Measurements from ENCODE around the gene SLC7A5.
"Not testable (repeated sequence)": the region's sequence is repeated elsewhere in the genome, so short reads cannot be mapped to it uniquely, and the experiment has no call there.

SLC7A5 gene

DNA sequence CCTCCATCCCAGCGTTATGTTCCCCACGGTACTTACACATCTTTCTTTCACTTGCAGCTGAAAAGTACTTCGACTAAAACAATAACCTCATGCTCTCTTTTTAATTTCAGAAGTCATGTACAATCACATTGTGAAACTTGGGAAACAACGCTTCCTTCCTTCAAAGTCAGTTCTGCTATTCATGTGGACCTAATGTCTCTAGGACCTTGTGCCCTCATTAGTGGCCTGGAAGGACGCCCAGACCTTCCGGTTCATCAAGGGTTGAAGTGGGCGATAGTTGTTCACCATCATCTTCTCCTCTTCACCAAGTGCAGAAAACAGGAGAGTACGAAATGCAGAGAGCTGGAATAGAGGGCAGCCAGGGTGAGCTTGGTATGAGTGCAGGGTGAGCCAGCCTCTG is 18.6 kb upstream of the SLC7A5 start:
- not testable (repeated sequence) for DNase-seq

DNA sequence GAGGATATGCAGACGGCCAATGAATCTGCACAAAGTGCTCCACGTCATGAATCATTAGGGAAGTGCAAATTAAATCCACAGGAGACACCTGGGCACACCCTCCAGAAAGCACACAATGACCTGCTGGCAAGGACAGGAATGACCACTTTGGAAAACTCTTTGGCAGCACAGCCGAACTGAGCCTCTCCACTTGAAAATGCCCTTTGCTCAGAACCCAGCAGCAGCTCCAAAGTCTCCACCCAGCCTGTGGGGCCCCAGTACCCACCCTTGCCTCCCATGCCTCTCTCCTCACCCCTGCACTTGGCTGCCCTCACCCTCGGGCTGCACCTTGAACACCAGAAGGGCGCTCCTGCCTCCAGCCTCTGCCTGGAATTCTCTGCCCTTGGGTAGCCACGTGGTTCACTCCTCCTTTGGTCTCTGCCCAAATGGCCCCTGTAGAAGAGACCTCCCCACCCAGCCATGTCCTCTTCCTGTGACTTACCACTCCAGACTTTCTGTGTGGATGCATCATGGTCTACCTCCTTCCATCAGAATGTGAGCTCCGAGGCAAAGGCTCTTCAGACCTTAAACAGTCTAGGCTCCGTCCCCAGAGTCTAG is 16.2 kb upstream of the SLC7A5 start:
- not testable (repeated sequence) for DNase-seq

DNA sequence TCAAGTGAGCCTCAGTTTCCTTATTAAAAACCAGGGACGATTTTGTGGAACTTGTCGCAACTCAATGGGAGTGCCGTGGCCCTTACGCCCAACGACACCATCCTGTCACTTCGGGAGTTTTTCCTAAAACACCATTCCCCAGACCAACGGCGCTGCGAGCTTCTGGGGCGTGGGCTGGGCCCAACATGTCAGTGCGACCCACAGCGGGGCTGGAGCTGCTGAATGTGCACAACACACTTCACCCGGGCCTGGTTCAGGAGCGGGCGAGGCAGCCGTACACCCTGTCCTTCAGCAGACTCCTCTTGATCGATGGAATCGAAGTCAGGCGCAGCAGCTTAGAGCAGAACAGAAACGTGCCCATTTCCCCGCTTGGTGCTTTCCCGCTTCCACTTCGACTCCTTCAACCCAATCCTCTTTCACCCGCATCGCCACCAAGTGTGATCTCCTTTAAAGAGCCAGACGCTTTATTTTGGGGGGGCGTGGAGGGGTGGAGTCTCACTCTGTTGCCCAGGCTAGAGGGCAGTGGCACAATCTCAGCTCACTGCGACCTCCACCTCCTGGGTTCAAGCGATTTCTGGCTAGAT is 13.2 kb upstream of the SLC7A5 start:
- no peak for DNase-seq

DNA sequence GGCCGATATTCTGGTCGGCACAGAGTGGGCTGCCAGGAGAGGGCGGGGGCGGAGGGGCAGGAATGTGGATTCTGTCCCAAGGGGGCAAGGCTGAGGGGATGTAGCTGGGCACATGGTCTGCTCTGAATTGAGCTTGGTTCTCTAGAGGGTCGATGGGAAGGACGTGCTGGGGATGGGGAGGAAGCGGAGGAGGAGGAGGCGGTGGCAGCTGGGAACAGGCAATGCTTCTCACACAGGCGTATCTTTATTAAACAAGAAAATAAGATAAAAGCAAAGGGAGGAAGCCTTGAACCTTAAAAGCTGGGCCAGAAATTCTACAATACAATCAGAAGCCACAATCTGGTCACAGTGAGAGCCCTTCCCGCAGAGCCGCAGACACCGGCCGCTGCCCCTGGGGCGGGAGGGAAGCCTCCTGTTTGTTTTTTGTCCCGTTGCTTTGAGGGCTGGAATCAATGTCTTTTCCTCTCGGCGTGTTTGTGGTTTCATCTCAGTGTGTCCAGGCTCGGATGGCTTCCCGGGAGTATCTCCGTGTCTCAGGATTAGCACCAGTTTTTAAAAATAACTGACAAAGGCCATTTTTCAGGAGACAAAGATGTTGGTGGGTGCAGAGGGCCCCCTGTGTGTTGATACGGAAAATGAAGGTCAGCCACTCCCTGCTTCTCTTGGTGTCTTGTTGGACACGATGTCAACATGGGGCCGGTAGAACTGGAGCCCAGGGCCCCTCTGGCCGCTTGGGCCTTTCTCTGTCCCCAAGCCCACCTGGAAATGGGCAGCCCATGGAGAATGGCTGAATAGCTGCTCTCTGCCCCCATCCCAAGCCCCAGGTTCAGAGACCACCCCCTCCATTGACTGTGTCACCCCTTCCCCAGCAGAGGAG is 12.3 kb upstream of the SLC7A5 start:
- no peak for DNase-seq

DNA sequence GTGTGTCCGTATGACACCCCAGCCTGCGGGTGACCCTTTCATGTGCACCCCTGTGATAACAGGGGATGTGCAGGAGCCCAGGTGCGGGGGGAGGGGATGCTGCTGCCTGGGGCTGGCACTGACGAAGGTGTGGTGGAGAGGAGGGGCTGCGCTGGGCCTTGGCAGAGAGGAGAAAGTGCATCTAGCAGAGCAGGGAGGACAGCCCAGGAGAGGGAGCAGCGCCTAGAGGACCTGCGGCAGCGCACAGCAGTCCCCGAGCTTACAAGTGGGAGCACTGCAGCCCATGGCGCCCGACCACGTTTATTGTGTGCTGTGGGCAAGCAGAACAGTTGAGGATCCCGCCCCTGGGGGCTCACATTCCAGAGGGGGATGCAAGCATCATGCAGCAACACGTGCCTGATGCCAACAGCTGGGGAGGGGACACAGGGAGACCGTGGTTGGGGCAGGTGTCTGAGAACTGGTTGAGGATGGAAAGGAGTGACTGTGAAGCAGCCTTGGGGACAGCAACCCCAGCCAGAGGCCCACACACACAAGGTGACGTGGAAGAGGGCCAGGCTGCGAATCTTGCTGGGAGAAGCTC is 10.9 kb upstream of the SLC7A5 start:
- DNase-seq: no peak

DNA sequence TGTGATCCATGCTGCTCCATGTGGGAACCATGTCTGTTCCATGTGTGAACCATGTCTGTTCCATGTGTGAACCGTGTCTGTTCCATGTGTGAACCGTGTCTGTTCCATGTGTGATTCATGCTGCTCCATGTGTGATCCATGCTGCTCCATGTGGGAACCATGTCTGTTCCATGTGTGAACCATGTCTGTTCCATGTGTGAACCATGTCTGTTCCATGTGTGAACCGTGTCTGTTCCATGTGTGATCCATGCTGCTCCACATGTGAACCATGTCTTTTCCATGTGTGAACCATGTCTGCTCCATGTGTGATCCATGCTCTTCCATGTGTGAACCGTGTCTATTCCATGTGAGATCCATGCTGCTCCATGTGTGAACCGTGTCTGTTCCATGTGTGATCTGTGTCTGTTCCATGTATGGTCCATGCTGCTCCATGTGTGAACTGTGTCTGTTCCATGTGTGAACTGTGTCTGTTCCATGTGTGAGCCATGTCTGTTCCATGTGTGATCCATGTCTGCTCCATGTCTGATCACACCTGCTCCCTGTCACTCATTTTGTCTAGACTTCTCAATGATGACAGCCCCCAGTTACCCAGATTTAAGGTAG is 10.2 kb upstream of the SLC7A5 start:
- not testable (repeated sequence) for DNase-seq

DNA sequence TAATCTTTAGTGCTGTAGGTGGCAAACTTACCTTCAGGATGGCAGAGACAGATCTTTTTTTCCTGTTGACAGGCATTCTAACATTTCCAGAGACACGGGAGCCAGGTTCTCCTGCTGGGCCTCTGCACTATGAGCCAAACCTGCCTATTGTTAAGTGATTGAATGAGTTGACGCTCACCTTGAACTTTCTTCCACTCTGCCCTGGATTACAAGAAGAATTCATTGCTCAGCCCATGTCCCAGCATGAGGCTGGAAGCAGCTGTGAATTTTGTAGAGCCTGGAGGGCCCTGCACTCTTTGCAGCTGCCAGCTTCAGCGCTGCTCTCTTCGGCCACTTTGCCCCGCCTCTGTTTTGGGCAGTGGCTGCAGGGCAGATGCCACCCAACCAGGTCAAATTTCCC is 9.4 kb upstream of the SLC7A5 start:
- no peak for DNase-seq

DNA sequence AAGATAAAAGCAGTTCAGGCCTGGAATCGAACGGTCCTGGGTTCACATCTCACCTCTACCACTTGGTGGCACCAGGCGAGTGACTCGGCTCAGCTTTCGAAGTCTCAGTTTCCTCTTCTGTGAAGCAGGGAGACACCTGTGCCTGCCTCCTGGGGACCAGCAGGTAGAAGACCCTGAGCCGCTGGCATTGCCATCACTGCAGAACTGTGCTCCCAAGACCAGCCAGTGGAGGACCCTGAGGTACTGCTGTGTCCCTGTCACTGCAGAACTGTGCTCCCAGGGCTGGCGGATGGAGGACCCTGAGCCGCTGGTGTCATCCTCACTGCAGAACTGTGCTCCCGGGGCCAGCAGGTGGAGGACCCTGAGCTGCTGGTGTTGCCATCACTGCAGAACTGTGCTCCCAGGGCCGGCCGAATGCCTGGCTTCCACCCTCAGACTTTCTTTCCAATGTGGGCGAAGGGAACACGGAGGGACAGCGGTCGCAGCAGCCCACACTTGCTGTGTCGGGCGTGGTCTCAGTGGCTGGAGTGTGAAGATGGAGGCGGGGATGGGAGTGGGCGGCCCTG is 8.7 kb upstream of the SLC7A5 start:
- DNase-seq: no peak

DNA sequence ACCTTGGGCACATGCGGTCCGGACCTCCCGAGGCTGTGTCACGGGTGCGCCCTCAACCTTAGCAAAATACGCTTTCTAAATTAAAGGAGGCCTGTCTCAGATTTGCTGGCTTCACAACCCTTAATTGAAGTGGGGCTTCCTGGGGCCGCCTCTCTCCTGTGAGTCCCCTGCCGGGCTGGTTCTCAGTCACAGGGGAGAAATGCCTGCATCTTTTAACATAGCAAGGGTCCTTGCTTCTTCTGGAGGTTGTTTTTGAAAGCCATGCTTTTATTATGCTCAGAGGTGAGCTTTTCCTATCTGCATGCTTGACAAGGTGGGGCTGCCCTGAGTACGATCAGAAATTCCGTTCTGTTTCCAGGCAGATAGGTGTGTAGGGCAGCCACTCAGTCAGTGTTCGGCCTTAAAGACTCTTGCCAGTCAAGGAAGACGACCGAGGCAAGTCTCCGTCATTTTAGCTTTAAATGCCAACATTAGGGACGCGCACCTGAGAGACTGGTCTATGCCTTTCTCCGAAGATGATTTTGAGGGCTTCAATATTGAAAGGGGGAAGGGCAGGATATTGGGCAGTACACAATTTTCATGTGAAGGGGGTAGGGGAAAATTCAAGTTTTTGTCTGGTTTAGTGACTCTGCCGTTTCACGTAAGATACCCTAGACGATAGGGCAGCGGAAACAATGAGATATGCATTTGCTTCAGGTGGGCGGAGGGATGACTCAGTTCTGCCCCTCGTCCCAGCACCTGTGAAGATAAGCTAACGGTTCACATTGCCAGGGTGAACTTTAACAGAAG is 5.5 kb upstream of the SLC7A5 start:
- no peak for DNase-seq

DNA sequence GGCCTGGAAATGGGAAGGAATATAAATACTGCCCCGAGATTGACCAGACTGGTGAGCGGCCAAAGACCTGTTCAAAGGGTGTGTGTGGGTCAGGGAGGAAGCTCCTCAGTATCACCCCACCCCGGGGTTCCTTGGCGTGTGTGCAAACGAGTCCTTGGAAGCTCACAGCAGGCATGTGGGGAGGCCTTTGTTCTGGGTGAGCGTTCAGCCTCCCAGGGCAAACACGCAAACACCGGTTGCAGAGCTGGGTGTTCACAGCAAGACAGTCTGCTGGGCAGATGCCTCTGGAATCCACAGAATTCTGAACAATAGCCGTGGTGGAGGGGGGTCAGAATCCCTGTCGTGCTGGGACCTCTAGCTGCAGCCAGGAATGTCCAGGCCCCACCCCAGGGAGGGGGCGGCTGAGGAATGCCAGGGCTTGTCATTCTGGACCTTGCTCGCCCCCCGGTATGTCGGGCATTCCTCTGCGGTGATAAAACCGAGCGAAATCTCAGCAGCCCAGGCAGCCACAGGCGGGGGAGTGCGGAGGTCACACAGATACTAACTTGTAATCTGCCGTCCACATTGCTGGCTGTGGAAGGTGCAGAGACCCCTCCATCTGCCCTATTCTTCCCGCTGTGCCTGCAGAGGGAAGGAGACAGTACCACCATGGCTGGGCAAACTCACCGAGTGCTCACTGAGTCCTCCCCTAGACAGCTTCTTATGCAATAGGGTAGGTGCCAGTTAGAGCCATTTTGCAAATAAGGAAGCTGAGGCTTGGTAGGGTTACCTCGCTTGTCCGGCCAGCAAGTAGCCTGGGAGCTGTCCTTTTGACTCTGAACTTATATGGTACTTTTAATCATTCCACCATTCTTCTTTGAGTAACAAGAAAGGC is 1.3 kb upstream of the SLC7A5 start:
- DNase-seq: not testable (repeated sequence)

DNA sequence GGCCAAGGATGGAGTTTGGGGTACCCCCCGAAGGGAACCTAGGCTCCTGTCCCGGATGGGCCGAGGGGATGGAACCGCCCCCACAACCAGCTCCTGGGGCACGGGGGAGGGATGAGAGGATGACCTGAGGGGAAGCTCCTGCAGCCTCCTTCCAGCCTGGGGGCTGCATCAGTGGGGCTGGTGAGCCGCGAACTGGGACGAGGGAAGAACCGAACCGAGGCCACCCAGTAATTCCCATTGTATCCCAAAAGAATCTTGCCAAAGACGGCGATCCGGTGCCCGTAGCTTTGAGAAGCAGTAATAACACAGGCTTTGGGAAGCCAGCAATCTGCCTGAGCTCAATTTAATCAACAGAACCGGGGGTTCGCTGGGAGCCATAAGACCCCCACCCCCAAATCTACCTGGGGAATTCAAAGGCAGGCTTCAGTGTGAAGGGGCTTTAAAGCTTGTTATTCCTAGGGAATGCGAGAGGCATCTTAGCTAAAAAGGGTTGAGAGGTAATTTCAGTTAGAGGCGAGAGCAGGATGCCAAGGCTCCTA is 641 bp upstream of the SLC7A5 start:
- not testable (repeated sequence) for DNase-seq

DNA sequence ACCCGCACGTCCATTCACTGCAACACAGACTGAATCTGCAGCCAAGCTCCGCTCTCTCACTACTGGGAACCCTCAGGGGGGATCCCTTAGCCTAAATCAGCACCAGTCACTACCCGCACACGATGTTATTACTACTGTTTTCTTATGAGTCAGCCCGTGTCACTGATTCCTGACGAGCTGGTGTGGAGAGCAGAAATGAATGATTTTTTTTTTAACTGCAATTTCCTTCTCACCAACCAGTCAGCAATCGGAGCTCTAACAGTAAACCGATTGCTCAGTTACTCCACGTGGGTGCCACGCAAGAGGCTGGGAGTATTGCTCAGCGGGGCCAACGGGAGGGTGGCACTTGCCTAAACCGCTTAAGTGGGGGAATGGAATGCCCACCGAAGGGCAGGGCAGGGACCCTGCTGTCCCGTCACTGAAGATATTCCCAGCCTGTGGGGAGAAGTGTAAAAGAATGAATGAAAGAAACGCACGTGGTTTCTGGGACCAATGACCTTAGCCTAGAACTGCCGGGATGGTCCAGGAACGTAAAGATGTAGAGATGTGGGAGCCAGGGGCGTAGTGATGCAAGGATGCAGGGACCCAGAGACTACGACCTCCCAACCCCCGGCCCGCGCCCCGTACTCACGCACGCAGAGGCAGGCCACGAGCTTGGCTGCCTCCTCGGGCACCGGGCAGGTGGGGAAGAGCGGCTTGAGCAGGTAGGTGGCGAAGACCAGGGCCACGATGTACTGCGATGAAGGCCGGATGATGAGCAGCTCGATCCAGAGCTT is 865 bp downstream of the SLC7A5 start:
- not testable (repeated sequence) for DNase-seq

DNA sequence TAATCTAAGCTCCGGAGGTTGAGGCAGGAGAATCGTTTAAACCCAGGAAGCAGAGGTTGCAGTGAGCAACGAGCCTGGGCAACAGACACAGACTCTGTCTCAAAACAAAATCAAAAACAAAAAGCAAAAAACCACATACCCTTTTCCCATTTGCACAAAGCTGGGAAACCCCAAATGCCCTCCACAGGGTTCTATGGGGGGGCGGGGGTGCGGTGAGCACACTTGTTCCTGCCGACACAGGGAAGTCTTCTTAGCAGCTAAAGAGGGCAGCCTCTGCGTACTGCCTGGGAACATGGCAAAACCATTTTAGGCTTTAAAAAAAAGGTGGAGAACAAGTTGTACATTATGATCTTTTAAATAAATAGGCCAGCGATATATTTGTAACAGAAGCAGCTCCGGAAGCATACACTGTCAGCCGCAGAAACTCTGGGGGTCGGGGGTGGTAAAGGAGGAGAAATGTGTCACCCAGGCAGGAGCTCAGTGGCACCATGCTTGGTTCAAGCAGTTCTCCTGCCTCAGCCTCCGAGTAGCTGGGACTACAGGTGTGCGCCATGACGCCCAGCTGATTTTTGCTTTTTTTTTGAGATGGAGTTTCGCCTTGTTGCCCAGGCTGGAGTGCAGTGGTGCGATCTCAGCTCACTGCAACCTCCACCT is 3.3 kb downstream of the SLC7A5 start:
- DNase-seq: not testable (repeated sequence)

DNA sequence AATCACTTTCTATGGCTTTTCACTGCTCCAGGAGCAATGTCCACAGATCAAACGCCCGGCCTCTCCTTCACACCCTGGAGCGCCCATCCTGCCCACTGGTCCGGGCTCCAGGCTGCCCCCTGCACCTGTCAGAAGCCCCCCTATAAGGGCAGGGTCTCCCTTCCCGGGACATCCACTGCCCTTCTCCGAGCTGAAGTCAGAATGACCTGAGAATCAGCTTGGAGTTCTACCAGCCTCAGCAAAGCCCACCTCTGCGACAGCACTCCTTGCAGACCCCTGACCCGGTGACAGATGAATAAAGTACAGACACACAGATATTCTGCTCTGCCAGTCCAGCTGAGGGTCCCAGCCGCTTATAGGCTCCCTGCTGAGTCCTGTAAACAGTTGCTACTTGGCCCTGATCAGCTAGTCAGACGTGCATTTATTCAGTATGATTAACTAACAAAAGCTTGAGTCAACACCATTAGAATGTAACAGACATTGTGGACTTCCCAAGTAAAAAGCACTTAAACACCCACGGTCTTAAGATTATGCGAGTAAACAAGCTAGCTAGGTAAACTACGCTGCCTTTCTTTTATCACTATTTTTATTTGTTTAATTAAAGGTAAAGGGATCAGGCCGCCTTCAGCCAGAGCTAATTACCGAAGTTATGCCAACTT is 4.8 kb downstream of the SLC7A5 start:
- DNase-seq: no peak

DNA sequence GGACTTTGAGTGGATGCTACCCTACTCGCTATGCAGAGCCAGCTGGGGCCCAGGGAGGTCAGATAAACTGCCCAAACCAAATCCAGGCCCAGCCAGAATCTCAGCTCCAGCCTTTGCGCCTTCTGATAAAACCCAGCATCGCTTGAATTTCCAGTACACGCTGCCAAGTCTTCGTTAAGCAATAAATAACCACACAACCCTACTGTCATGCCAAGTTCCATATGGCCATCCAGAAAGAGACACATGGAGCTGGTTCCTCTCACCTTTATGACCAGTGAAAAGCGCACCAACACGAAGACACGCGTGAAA is 6.0 kb downstream of the SLC7A5 start:
- not testable (repeated sequence) for DNase-seq

DNA sequence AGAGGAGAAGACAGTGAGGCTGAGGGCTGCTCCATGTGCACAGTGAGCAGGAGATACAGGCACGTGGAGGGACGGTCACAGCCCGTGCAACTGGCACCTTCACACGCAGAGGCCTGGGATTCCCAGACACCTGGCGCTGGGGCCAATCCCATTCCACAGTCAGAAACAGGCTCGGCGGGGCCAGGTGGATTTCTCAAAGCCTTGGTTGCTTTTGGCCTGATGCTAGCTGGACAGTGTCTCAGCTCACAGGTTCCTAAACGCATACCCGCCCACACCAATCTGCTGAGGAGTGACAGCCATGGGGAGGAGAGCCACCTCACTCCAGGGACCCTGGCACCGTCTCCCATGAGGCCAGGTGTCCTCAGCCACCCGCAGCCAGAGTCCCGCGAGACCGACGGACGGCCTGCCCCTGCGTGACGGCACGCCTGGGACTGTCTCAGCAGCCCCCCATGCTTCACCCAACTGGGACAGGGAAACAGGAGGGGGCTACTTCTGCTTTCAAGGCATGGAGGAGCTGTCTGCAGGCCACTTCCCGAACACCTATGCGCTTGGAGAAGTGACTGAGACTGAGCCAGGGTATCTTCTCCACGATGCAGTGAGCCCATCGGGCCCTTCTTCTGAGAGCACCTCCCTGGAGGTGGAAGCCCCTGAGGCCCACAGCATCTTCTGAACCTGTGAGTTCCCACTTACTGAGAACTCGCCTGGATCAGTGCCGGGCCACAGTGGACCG is 6.5 kb downstream of the SLC7A5 start:
- not testable (repeated sequence) for DNase-seq

DNA sequence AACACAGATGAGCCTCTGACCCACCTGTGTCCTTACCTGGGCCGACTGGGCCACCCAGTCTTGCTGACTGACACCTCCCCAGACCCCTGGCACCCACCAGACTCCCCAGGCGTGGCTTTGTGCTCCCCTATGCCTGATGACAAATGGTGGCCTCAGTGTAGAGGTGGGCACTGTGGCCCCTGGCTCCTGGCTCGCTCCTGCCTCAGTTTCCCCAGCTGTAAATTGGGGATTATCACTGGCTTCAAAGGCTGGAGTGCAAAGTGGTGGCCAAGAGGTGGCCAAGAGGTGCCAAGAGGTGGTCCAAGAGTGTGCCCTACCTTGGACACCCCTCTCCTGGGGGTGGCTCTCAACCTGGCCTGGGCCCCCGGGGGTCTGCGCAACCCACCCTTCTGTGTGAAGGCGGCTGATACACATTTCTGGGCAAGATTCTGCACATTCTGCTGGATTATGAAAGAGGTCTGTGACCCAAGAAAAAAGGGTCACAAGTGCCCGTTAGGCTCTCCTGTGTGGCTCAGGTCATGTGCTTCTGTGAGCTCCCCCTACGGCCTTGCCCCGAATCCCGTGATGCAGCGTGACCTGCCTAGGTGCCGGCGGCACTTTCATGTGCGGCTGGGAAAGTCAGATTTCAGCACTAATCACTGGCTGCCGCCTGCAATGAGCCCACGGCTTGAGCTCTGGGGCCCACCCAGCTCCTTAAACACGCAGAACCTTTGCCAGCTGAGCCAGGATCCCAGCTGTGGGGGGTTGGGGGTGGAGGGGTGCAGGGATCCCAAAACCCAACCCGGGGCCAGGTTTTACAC is 7.8 kb downstream of the SLC7A5 start:
- not testable (repeated sequence) for DNase-seq

Data from SIG-M5 (cell line).